GM12878 (cell line): ENCODE measurements around the gene MBD2. TPM values are rescaled to one million over a fixed set of nuclear protein-coding genes. Genes with fewer than 3 reads are reported as not detected.

ENCODE experiments used
- ATAC-seq: fragments of 200-7000 bp; cut with Tn5 transposase; 3 replicates; pipeline ENCODE4 v1.9.1; 2020; ENCODE audit warnings: mild to moderate bottlenecking, moderate library complexity
- BruUV-seq: library from RNA; stranded (reverse); fragments of 400-500 nt; replicated peaks from 2 replicates; lab custom pipeline; 2021; lab: Mats Ljungman, UMichigan
- CTCF ChIA-PET: fragments of 300-600 bp; sonication (Branson Sonifier 250); formaldehyde crosslinking; extraction: SDS; loops from one replicate; lab custom pipeline; 2021; ENCODE audit warnings: inconsistent platforms; lab: Yijun Ruan, JAX
- POLR2A ChIA-PET: fragments of 350-600 bp; formaldehyde crosslinking; extraction: SDS; loops from one replicate; lab custom pipeline; 2021; ENCODE audit warnings: inconsistent platforms; lab: Charles Lee
- RAD21 ChIA-PET: fragments of 300-600 bp; sonication (Branson Sonifier 250); formaldehyde crosslinking; loops from one replicate; lab custom pipeline; 2023; ENCODE audit warnings: antibody characterized with exemption; ENCODE audit not compliant: unreplicated experiment; lab: Charles Lee
- SMC1A ChIA-PET: fragments of 300-600 bp; sonication (Branson Sonifier 250); formaldehyde crosslinking; loops from one replicate; lab custom pipeline; 2023; ENCODE audit not compliant: unreplicated experiment, uncharacterized antibody; lab: Charles Lee
- DNase-seq: peaks from one replicate; pipeline ENCODE4 v3.0.0-alpha.2; 2011; ENCODE audit warnings: low read depth, low spot score
- FAIRE-seq: peaks from 3 replicates; lab custom pipeline; 2011; peaks lifted over from hg19 to GRCh38; lab: Jason Lieb, UNC
- H2AFZ ChIP-seq: 2 replicates; pipeline ENCODE4 v1.6.0; 2011; ENCODE audit warnings: low read depth, low read length, control low read depth; ENCODE audit not compliant: control insufficient read depth
- H3K27ac ChIP-seq: 2 replicates; pipeline ENCODE4 v1.5.1; 2011; ENCODE audit warnings: control low read depth; ENCODE audit not compliant: control insufficient read depth, insufficient read depth
- H3K27me3 ChIP-seq, 2 experiments: replicated peaks in 1 of 2; 2 replicates each; pipeline versions ENCODE4 v1.6.0 to v1.6.1; 2011; ENCODE audit warnings: low read length in 1 of 2; ENCODE audit not compliant: control insufficient read depth in 2 of 2, insufficient read depth in 2 of 2
- H3K36me3 ChIP-seq, 2 experiments: 2 replicates each; pipeline ENCODE4 v1.5.1; 2011; ENCODE audit warnings: low read length in 1 of 2; ENCODE audit not compliant: control insufficient read depth in 2 of 2, insufficient read depth in 2 of 2
- H3K4me1 ChIP-seq: 2 replicates; pipeline ENCODE4 v1.6.1; 2011; ENCODE audit warnings: mild to moderate bottlenecking, low read length, moderate library complexity, mixed read lengths; ENCODE audit not compliant: control insufficient read depth, insufficient read depth
- H3K4me2 ChIP-seq: 2 replicates; pipeline ENCODE4 v1.6.0; 2011; ENCODE audit warnings: control low read depth; ENCODE audit not compliant: control insufficient read depth, insufficient read depth
- H3K4me3 ChIP-seq: fragments of 200-600 bp; sonication (generic); 2 replicates; pipeline ENCODE4 v1.5.1; 2016
- H3K79me2 ChIP-seq: 2 replicates; pipeline ENCODE4 v1.6.0; 2011; ENCODE audit warnings: low read length; ENCODE audit not compliant: control insufficient read depth, insufficient read depth
- H3K9ac ChIP-seq: 2 replicates; pipeline ENCODE4 v1.8.0; 2011; ENCODE audit warnings: low read length, control low read depth, mixed read lengths; ENCODE audit not compliant: control insufficient read depth, insufficient read depth
- H3K9me3 ChIP-seq: replicated peaks from 3 replicates; pipeline ENCODE4 v1.5.1; 2011; ENCODE audit warnings: mild to moderate bottlenecking, low read length; ENCODE audit not compliant: control insufficient read depth, insufficient read depth
- H4K20me1 ChIP-seq: 2 replicates; pipeline ENCODE4 v1.6.0; 2011; ENCODE audit not compliant: control insufficient read depth, insufficient read depth
- ATF2 ChIP-seq: IDR thresholded peaks from 2 replicates; pipeline ENCODE4 v1.6.1; 2012; ENCODE audit warnings: low read length, inconsistent platforms
- BACH1 ChIP-seq: fragments of 450-650 bp; IDR thresholded peaks from 2 replicates; pipeline ENCODE4 v1.6.1; 2017; ENCODE audit warnings: mild to moderate bottlenecking, borderline replicate concordance
- EGR1 ChIP-seq, 2 experiments: IDR thresholded peaks; 1 replicate in 1 of 2; 2 replicates in 1 of 2; pipeline ENCODE4 v1.6.1; 2011 to 2012; ENCODE audit warnings: low read depth in 2 of 2, low read length in 2 of 2, borderline replicate concordance in 1 of 2, mild to moderate bottlenecking in 1 of 2, moderate library complexity in 1 of 2
- ESRRA ChIP-seq: IDR thresholded peaks from 2 replicates; pipeline ENCODE4 v1.6.1; 2012; ENCODE audit warnings: mild to moderate bottlenecking, low read length, improper control_type of control experiment
- GABPA ChIP-seq: IDR thresholded peaks from 2 replicates; pipeline ENCODE4 v1.6.1; 2014; ENCODE audit warnings: antibody characterized with exemption, low read depth, mild to moderate bottlenecking, inconsistent platforms
- MEF2A ChIP-seq: IDR thresholded peaks from 2 replicates; pipeline ENCODE4 v1.6.1; 2011; ENCODE audit warnings: low read depth, mild to moderate bottlenecking, low read length, moderate library complexity; ENCODE audit not compliant: insufficient read depth
- MTA2 ChIP-seq: fragments of 450-650 bp; IDR thresholded peaks from 2 replicates; pipeline ENCODE4 v1.6.1; 2016; ENCODE audit warnings: low read depth, mild to moderate bottlenecking, moderate library complexity
- PAX8 ChIP-seq: fragments of 450-650 bp; IDR thresholded peaks from 2 replicates; pipeline ENCODE4 v1.6.1; 2017; ENCODE audit warnings: mild to moderate bottlenecking, moderate library complexity
- RAD21 ChIP-seq: IDR thresholded peaks from 2 replicates; pipeline ENCODE4 v1.6.1; 2011; ENCODE audit warnings: mild to moderate bottlenecking, low read depth, low read length, moderate library complexity; ENCODE audit not compliant: insufficient read depth
- RUNX3 ChIP-seq: IDR thresholded peaks from 2 replicates; pipeline ENCODE4 v1.6.1; 2012; ENCODE audit warnings: low read length, inconsistent platforms
- TCF3 ChIP-seq: IDR thresholded peaks from 2 replicates; pipeline ENCODE4 v1.6.1; 2012; ENCODE audit warnings: low read depth, mild to moderate bottlenecking, low read length, borderline replicate concordance; ENCODE audit not compliant: insufficient read depth
- USF1 ChIP-seq: IDR thresholded peaks from 2 replicates; pipeline ENCODE4 v1.6.1; 2011; ENCODE audit warnings: borderline replicate concordance, low read depth, mild to moderate bottlenecking, moderate library complexity, mixed read lengths, low read length; ENCODE audit not compliant: insufficient read depth; ENCODE audit errors: extremely low read length
- ZBED1 ChIP-seq: IDR thresholded peaks from 2 replicates; pipeline ENCODE4 v1.6.1; 2016; ENCODE audit warnings: borderline replicate concordance
- ZNF207 ChIP-seq: fragments of 450-650 bp; IDR thresholded peaks from 2 replicates; pipeline ENCODE4 v1.6.1; 2014; ENCODE audit warnings: antibody characterized with exemption, mild to moderate bottlenecking, borderline replicate concordance
- ZNF592 ChIP-seq: fragments of 450-650 bp; IDR thresholded peaks from 2 replicates; pipeline ENCODE4 v1.6.1; 2017; ENCODE audit warnings: mild to moderate bottlenecking, moderate library complexity
- WGBS: methylation state at CpG from one replicate; pipeline ENCODE4 v1.1.6; 2016; ENCODE audit warnings: low lambda C conversion rate; ENCODE audit not compliant: insufficient replicate concordance, insufficient coverage; ENCODE audit errors: missing lambda C conversion rate; 5-methylcytosine and 5-hydroxymethylcytosine counted together
- in situ Hi-C: fragments of 300-500 bp; cut with MboI; formaldehyde crosslinking; loops from 9 replicates; pipeline ENCODE4 v1.14.3; 2018; ENCODE audit warnings: mixed read lengths
- intact Hi-C: fragments of 100-400 bp; cut with micrococcal nuclease; formaldehyde crosslinking; loops from one replicate; pipeline ENCODE4 v1.14.2; 2022; ENCODE audit not compliant: unreplicated experiment
- polyA plus RNA-seq, 11 experiments: library from polyadenylated mRNA; depleted of rRNA in 4 of 11; unstranded in 6 of 11; stranded (reverse) in 5 of 11; fragments of >200 nt; fragmentation: Nextera tagmentation in 4 of 11; fragmentation: Illumina TruSeq in 1 of 11; extraction: Ambion mirVana in 4 of 11; extraction: Trizol in 1 of 11; gene quantifications; 1 replicate in 1 of 11; 2 replicates in 10 of 11; pipeline versions ENCODE4 v1.2.1 to v1.2.3, GENCODE V29; 2011 to 2016; ENCODE audit warnings: inconsistent platforms in 2 of 11, missing spikeins in 2 of 11, low read depth in 1 of 11
- total RNA-seq, 4 experiments: library from RNA; depleted of rRNA in 3 of 4; stranded (reverse); fragments of >200 nt in 3 of 4; fragmentation: Illumina TruSeq in 1 of 4; extraction: Trizol in 1 of 4; gene quantifications; 2 replicates each; pipeline versions ENCODE4 v1.2.1 to v1.2.3, GENCODE V29; 2013 to 2021

The MBD2 gene
- total and polyA plus RNA-seq, 10 of the 15 experiments (the other 5 are each of a cell fraction or from before 2014, with no cell fraction given) = 24.1 to 276 (median 57.9) TPM

GRCh38 chr18:54149078-54149697 lies 75.3 kb downstream of the MBD2 start:
- DNase-seq = peak; percentile 69
- Histone ChIP-seq H3K36me3 (peaks cover 7 to 19% of the 10 kb centered on the region in 2 experiments; a peak in 3 of 4 replicates), H3K9ac (peak overlapping the region; percentile 42), H3K27me3 (no peaks in the 10 kb centered on the region), H3K4me2 (peak overlapping the region; percentile 54), H3K79me2 (no peaks in the 10 kb centered on the region), H4K20me1 (no peaks in the 10 kb centered on the region; the same call in 1 of the 2 replicates), H3K27ac (peak overlapping the region; percentile 86), H3K4me1 (peaks cover 32% of the 10 kb centered on the region), H3K9me3 (no peaks in the 10 kb centered on the region; the same call in 2 of the 3 replicates), H3K4me3 (peak overlapping the region; percentile 33), H2AFZ (no peak overlapping the region; the same call in 1 of the 2 replicates)
- FAIRE-seq = peak; percentile 89
- ChIA-PET SMC1A (interaction anchor here (1.1 to 2.7 kb wide), 9 partner anchors 11 to 71 kb away, joined by 3 to 12 read pairs (median 5); no protein-coding TSS in a partner anchor), RAD21 (interaction anchor here (0.8 to 2.4 kb wide), 4 partner anchors 29 to 121 kb away, joined by 3 to 10 read pairs (median 4); partner anchors contain the start of gene POLI), CTCF (interaction anchor here (0.9 to 3.4 kb wide), 4 partner anchors 17 to 121 kb away, joined by 4 to 16 read pairs (median 8); partner anchors contain the start of gene POLI), POLR2A (interaction anchor here (0.7 to 1.4 kb wide), 3 partner anchors 55 to 62 kb away, joined by 3 to 4 read pairs (median 4); no protein-coding TSS in a partner anchor)
- WGBS = 4% methylated on average over 3 of the region's 3 CpGs
- BruUV-seq = no TSS peak
- peak; percentile 76 for ATAC-seq
- intact Hi-C loops = loop anchor here (2.0 to 5.0 kb wide), 3 partner anchors 116 to 1173 kb away; no protein-coding TSS in a partner anchor
- in situ Hi-C loops = loop anchor here (5.0 kb wide), 1 partner anchor 113 kb away; no protein-coding TSS in a partner anchor
- TF ChIP-seq TCF3 (peak; percentile 69), MTA2 (peak; percentile 48; the same call in 1 of the 2 replicates), MEF2A (peak; percentile 77), PAX8 (no peak), ATF2 (peak; percentile 94), ZNF592 (no peak), ESRRA (0 out of 2 replicates have a peak, but pooled peaks have one; percentile 24), EGR1 (IDR thresholded peaks at IDR 0.05; ENCODE audit: borderline replicate concordance in 1 of 2, low read depth in 2 of 2, low read length in 2 of 2) (peak in 1 of 2 experiments; percentile 6; a peak in 1 of 3 replicates), ZBED1 (0 out of 2 replicates have a peak, but pooled peaks have one; percentile 31), RUNX3 (peak; percentile 87), ZNF207 (no peak), GABPA (no peak), USF1 (no peak), RAD21 (peak; percentile 25; the same call in 1 of the 2 replicates), BACH1 (no peak)
